HL-60 (cell line): ENCODE measurements around the gene ZNF440.

Source experiments
- GABPA ChIP-seq: IDR thresholded peaks from 2 replicates; pipeline ENCODE4 v1.6.1; 2012; ENCODE audit warnings: low read depth
- POLR2AphosphoS5 ChIP-seq: IDR thresholded peaks from 2 replicates; pipeline ENCODE4 v1.6.1; 2012; ENCODE audit warnings: low read depth
- TF ChIP-seq, protein P1 (sequence below): IDR thresholded peaks from one replicate; pipeline ENCODE4 v1.5.1; 2011; ENCODE audit warnings: low read length, control low read depth, inconsistent platforms; ENCODE audit not compliant: insufficient read depth

DNA sequence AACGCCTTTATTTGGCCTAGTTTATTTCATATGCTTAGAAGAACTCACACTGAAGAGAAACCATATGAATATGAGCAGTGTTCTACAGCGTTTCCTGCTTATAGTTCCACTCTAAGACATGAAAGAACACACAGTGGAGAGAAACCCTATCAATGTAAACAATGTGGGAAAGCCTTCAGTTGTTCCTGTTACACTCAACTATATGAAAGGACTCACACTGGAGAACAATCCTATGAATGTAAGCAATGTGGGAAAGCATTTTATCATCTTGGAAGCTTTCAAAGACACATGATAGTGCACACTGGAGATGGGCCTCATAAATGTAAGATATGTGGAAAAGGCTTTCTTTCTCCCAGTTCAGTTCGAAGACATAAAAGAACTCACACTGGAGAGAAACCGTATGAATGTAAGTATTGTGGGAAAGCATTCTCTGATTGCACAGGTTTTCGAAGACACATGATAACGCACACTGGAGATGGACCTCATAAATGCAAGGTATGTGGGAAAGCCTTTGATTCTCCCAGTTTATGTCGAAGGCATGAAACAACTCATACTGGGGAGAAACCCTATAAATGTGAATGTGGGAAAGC lies 33.5 kb upstream of the ZNF440 start:
- TF ChIP-seq, protein P1, sequence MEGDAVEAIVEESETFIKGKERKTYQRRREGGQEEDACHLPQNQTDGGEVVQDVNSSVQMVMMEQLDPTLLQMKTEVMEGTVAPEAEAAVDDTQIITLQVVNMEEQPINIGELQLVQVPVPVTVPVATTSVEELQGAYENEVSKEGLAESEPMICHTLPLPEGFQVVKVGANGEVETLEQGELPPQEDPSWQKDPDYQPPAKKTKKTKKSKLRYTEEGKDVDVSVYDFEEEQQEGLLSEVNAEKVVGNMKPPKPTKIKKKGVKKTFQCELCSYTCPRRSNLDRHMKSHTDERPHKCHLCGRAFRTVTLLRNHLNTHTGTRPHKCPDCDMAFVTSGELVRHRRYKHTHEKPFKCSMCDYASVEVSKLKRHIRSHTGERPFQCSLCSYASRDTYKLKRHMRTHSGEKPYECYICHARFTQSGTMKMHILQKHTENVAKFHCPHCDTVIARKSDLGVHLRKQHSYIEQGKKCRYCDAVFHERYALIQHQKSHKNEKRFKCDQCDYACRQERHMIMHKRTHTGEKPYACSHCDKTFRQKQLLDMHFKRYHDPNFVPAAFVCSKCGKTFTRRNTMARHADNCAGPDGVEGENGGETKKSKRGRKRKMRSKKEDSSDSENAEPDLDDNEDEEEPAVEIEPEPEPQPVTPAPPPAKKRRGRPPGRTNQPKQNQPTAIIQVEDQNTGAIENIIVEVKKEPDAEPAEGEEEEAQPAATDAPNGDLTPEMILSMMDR = no peak
- TF ChIP-seq GABPA (no peak), POLR2AphosphoS5 (no peak)
